ENCODE measurements around the gene CXCL9. TPM values are rescaled to one million over a fixed set of nuclear protein-coding genes. Genes with fewer than 3 reads are reported as not detected.

Gene CXCL9
- total and polyA plus RNA-seq, 3 experiments from 2014 or later: 1.5 to 1.8 TPM; not detected in 1

DNA sequence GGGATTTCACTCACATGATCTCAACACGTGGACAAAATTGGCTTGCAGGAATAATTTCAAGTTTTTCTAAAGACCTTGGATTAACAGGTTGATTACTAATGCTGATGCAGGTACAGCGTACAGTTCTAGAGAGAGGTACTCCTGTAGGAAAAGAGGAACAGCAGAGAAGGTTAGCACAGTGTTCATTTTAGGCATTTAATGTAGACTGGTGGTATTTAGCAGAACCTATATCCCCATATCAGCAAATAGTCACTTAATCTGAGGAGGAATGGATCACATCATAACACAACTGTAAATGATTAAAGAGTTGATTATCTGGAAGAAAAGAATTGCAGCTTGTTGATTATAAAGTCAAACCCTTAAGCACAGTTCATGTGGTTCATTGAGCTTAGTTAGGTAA lies 15.4 kb upstream of the CXCL9 start:
- H3K36me3 Mint-ChIP-seq: peaks cover 0 to 1% (median 0%) of the 10 kb centered on the region in 3 donors
- no peaks in the 10 kb centered on the region for H3K9me3 ChIP-seq (ENCODE audit: low read length)
- H3K4me1 Mint-ChIP-seq: peaks cover 3 to 18% (median 11%) of the 10 kb centered on the region in 3 donors
- H3K4me3 Mint-ChIP-seq: no peak overlapping the region
- POLR2A ChIA-PET: no interaction called here
- H3K9me3 Mint-ChIP-seq: no peaks in the 10 kb centered on the region
- H3K4me3 ChIP-seq (ENCODE audit: low read length): no peak overlapping the region
- H3K27me3 Mint-ChIP-seq: peaks cover 0 to 9% of the 10 kb centered on the region in 2 donors
- no peak for DNase-seq
- peaks cover 6% of the 10 kb centered on the region for H3K4me1 ChIP-seq (ENCODE audit: insufficient read depth, low read length)
- H3K27me3 ChIP-seq (ENCODE audit: insufficient read depth, low read length, poor library complexity, severe bottlenecking): no peaks in the 10 kb centered on the region
- CTCF ChIA-PET: no interaction called here
- no peak overlapping the region for H3K27ac Mint-ChIP-seq
- H3K36me3 ChIP-seq (ENCODE audit: insufficient read depth, low read length): no peaks in the 10 kb centered on the region
- H3K27ac ChIP-seq (ENCODE audit: low read depth, low read length): no peak overlapping the region

DNA sequence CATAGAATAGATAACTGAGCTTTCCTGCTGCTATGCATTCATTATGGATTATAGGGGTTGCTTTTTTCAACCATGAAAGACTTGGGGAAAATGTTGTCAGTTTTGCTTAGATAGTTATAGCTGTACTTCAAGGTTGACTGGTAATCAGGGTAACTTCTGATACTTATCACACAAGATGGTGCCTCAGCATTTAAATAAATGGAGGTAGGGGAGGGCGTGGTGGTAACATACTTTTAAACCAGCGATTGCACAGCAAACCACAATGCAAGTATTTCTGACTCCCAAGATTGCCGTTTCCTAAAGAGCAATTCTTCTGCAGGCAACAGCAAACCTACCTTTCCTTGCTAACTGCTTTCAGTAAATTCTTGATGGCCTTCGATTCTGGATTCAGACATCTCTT lies 14.7 kb upstream of the CXCL9 start:
- ChIA-PET CTCF (no interaction called here), POLR2A (no interaction called here)
- peaks cover 0 to 1% (median 0%) of the 10 kb centered on the region in 3 donors for H3K36me3 Mint-ChIP-seq

DNA sequence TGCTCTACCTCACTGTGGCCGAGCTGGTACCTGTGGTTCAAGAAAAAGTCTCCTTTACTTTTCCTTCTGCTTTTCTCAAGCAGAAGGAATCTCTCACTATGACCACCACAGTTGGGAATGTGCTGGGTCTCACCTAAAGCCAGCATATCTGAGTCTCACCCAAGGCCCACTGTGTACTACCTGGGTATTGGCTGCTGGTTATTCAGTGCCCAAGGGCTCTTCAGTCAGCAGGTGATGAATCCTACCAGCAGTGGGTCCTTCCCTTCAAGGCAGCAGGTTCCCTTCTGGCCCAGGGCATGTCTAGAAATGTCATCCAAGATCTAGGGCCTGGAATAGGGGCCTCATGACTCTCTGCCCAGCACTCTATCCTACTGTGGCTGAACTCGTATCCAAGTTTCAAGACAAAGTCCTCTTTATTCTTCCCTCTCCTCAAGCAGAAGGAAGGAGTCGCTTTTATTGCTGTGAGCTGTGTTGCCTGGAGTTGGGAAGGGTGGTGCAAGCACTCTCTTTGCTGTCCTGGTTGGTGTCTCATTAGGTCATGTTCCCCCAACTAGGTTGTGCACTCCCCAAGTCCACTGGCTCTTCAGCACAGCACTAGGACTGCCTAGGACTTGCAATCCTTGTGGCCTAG lies 9.9 kb upstream of the CXCL9 start:
- Histone ChIP-seq H3K27ac (ENCODE audit: low read depth, low read length) (no peak overlapping the region), H3K36me3 (ENCODE audit: insufficient read depth, low read length) (no peaks in the 10 kb centered on the region), H3K4me3 (ENCODE audit: low read length) (no peak overlapping the region), H3K27me3 (ENCODE audit: insufficient read depth, low read length, poor library complexity, severe bottlenecking) (no peaks in the 10 kb centered on the region), H3K4me1 (ENCODE audit: insufficient read depth, low read length) (no peaks in the 10 kb centered on the region), H3K9me3 (ENCODE audit: low read length) (no peaks in the 10 kb centered on the region)
- POLR2A ChIA-PET: no interaction called here
- H3K4me3 Mint-ChIP-seq: no peak overlapping the region
- no peaks in the 10 kb centered on the region for H3K27me3 Mint-ChIP-seq
- H3K27ac Mint-ChIP-seq: no peak overlapping the region
- CTCF ChIA-PET: no interaction called here
- H3K36me3 Mint-ChIP-seq: no peaks in the 10 kb centered on the region
- no peaks in the 10 kb centered on the region for H3K9me3 Mint-ChIP-seq
- no peak for DNase-seq
- H3K4me1 Mint-ChIP-seq: peaks cover 0 to 6% (median 0%) of the 10 kb centered on the region in 3 donors

More for the DNA sequence above, 14.7 kb upstream of the CXCL9 start:
- no peak overlapping the region for H3K27ac Mint-ChIP-seq
- Histone ChIP-seq H3K9me3 (ENCODE audit: low read length) (no peaks in the 10 kb centered on the region), H3K36me3 (ENCODE audit: insufficient read depth, low read length) (no peaks in the 10 kb centered on the region), H3K27ac (ENCODE audit: low read depth, low read length) (no peak overlapping the region), H3K27me3 (ENCODE audit: insufficient read depth, low read length, poor library complexity, severe bottlenecking) (no peaks in the 10 kb centered on the region), H3K4me3 (ENCODE audit: low read length) (no peak overlapping the region), H3K4me1 (ENCODE audit: insufficient read depth, low read length) (peaks cover 6% of the 10 kb centered on the region)
- H3K4me1 Mint-ChIP-seq: peaks cover 3 to 18% (median 11%) of the 10 kb centered on the region in 3 donors
- H3K4me3 Mint-ChIP-seq: no peak overlapping the region
- DNase-seq: no peak
- H3K27me3 Mint-ChIP-seq: peaks cover 0 to 9% of the 10 kb centered on the region in 2 donors
- no peaks in the 10 kb centered on the region for H3K9me3 Mint-ChIP-seq

DNA sequence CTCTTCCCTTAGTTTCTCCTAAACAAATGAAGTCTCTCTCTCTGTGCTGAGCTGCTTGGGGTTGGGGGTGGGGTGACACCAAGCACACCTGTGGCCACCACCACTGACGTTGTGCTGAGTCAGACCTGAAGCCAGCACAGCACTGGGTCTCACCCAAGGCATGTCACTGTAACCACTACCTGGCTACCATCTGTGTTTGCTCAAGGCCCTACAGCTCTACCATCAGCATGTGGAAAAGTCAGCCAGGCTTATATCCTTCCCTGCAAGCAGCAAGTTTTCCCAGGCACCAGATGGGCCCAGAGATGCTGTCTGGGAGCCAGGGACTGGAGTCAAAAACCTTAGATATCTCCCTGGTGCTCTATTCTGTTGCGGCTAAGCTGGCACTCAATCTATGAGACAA lies 9.1 kb upstream of the CXCL9 start:
- Histone ChIP-seq H3K4me3 (ENCODE audit: low read length) (no peak overlapping the region), H3K9me3 (ENCODE audit: low read length) (no peaks in the 10 kb centered on the region), H3K27me3 (ENCODE audit: insufficient read depth, low read length, poor library complexity, severe bottlenecking) (no peaks in the 10 kb centered on the region), H3K4me1 (ENCODE audit: insufficient read depth, low read length) (no peaks in the 10 kb centered on the region), H3K36me3 (ENCODE audit: insufficient read depth, low read length) (no peaks in the 10 kb centered on the region), H3K27ac (ENCODE audit: low read depth, low read length) (no peak overlapping the region)
- no peak overlapping the region for H3K27ac Mint-ChIP-seq
- ChIA-PET CTCF (interaction anchor here (1.4 kb wide), 1 partner anchor 21 kb away, joined by 4 read pairs; no protein-coding TSS in a partner anchor), POLR2A (no interaction called here)
- no peaks in the 10 kb centered on the region for H3K36me3 Mint-ChIP-seq
- H3K9me3 Mint-ChIP-seq: no peaks in the 10 kb centered on the region
- H3K27me3 Mint-ChIP-seq: no peaks in the 10 kb centered on the region
- H3K4me3 Mint-ChIP-seq: no peak overlapping the region
- DNase-seq: no peak
- no peaks in the 10 kb centered on the region for H3K4me1 Mint-ChIP-seq

DNA sequence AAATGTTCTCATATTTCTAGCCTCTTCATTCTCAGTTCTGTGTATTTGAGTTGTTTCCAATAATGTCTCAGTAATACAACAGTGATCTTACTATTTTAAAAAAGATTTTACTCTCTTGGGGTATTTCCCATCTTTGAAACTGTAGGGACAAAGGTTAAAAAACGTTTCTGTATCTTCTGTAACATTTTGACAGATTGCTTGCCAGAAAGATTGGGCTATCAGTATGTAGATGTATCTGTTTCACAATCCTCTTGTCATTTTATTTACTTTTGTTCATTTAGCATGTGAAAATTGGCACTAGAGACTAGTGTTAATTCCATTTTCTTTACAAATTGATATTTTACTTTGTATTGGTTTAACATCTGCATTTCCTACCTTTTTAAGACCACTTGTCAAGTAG lies 6.2 kb upstream of the CXCL9 start:
- Mint-ChIP-seq H3K36me3 (no peaks in the 10 kb centered on the region), H3K4me3 (no peak overlapping the region), H3K4me1 (no peaks in the 10 kb centered on the region), H3K9me3 (no peaks in the 10 kb centered on the region), H3K27ac (no peak overlapping the region), H3K27me3 (no peaks in the 10 kb centered on the region)
- Histone ChIP-seq H3K27ac (ENCODE audit: low read depth, low read length) (no peak overlapping the region), H3K36me3 (ENCODE audit: insufficient read depth, low read length) (no peaks in the 10 kb centered on the region), H3K9me3 (ENCODE audit: low read length) (no peaks in the 10 kb centered on the region), H3K4me1 (ENCODE audit: insufficient read depth, low read length) (no peaks in the 10 kb centered on the region), H3K27me3 (ENCODE audit: insufficient read depth, low read length, poor library complexity, severe bottlenecking) (no peaks in the 10 kb centered on the region), H3K4me3 (ENCODE audit: low read length) (no peak overlapping the region)
- DNase-seq: no peak
- POLR2A ChIA-PET: no interaction called here
- CTCF ChIA-PET: no interaction called here

DNA sequence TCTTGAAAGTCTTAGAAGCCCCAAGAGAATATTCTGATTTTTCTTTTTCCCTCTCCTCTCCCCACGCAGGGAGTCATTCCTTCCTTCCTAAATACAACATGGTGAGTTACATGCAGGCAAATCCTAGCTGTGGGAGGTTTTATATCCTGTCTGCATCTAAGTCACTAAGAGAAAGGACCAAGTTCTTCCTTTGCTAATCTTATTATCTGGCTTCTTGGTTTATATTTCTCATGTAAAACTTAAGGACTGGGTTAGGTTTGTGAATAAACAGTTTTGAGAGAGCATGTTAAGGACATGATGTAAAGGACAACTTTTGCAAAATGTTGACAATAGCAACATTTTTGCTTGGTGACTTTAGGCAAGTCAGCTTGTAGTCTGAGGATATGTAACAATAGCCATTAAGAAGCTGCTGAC lies 5.1 kb upstream of the CXCL9 start:
- no peak for DNase-seq
- Histone ChIP-seq H3K36me3 (ENCODE audit: insufficient read depth, low read length) (no peaks in the 10 kb centered on the region), H3K27ac (ENCODE audit: low read depth, low read length) (no peak overlapping the region), H3K4me1 (ENCODE audit: insufficient read depth, low read length) (no peaks in the 10 kb centered on the region), H3K4me3 (ENCODE audit: low read length) (no peak overlapping the region), H3K9me3 (ENCODE audit: low read length) (no peaks in the 10 kb centered on the region), H3K27me3 (ENCODE audit: insufficient read depth, low read length, poor library complexity, severe bottlenecking) (no peaks in the 10 kb centered on the region)
- peaks cover 0 to 1% of the 10 kb centered on the region in 2 donors for H3K27me3 Mint-ChIP-seq
- H3K36me3 Mint-ChIP-seq: no peaks in the 10 kb centered on the region
- no peak overlapping the region for H3K4me3 Mint-ChIP-seq
- H3K27ac Mint-ChIP-seq: peak overlapping the region in 1 of 8 donors; percentile 7
- no peaks in the 10 kb centered on the region for H3K9me3 Mint-ChIP-seq
- POLR2A ChIA-PET: no interaction called here
- CTCF ChIA-PET: no interaction called here
- H3K4me1 Mint-ChIP-seq: no peaks in the 10 kb centered on the region

DNA sequence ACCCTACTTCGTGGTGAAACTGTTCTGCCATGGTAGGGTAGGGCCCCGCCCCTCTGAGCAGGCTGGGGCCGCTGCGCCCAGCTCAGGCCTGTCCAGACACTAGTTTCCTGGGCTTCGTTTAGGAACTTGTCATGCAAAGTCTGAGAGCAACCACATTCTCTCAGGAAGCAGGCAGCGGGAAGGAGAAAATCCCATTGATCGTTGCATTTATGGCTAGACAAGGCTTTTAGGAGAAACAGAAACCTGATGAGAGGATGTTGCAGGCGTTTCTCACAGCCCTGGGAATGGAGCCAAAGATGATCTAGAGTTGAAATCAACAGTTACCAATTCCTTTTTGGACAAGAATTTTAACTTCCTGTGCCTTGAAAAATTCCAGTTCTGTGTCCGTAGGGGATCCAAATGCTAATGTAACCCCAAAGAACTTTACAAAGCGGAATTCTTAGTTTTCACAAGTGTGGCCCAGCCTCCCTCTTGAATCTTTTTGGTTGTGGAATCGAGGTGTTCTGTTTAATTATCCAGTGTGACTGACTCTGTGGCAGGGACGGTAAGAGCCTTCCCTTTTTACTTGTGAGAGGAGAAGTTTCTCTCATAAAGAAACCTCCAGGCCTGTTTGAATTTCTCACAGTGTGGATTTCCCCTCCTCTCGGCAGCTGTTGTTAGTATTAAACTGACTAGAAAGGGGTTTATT lies 4.5 kb upstream of the CXCL9 start:
- Histone ChIP-seq H3K27ac (ENCODE audit: low read depth, low read length) (no peak overlapping the region), H3K9me3 (ENCODE audit: low read length) (no peaks in the 10 kb centered on the region), H3K36me3 (ENCODE audit: insufficient read depth, low read length) (no peaks in the 10 kb centered on the region), H3K27me3 (ENCODE audit: insufficient read depth, low read length, poor library complexity, severe bottlenecking) (no peaks in the 10 kb centered on the region), H3K4me1 (ENCODE audit: insufficient read depth, low read length) (no peaks in the 10 kb centered on the region), H3K4me3 (ENCODE audit: low read length) (no peak overlapping the region)
- no peak for DNase-seq
- Mint-ChIP-seq H3K27me3 (peaks cover 1 to 4% of the 10 kb centered on the region in 2 donors), H3K27ac (no peak overlapping the region), H3K4me1 (no peaks in the 10 kb centered on the region), H3K36me3 (no peaks in the 10 kb centered on the region), H3K4me3 (no peak overlapping the region), H3K9me3 (no peaks in the 10 kb centered on the region)
- POLR2A ChIA-PET: no interaction called here
- CTCF ChIA-PET: no interaction called here

DNA sequence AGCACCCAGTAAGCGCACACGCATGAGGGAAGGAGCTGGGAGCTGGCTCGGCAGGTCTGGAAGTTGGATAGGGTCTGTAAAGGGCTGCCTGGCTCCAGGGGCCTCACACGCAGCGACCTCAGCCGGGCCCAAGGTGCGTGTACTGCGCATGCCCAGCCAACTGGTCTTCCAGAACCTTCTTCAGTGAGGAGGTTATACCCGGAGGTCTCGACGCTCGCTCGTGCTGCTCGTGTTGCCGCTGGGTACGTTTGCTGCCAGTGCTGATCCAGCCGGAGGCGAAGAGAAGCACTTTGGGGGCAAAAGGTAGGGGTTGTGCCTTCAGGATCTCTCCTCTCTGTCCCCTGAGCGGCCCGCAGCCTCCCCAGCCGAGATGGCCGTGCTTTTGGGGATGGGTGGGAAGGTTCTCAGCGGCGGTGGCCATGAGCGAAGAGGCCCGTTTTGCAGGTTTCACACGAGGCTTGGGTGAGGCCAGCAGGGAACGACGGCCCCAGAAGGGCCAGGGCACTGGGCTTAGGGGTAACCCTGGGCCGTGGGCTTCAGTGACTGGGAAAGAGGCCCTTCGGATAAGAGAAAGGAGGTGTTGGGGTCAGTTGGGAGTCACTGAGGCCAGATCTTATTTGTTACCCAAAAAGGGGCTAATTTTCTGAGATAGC lies 3.8 kb upstream of the CXCL9 start:
- H3K9me3 Mint-ChIP-seq: no peaks in the 10 kb centered on the region
- DNase-seq: no peak
- H3K27ac Mint-ChIP-seq: no peak overlapping the region
- H3K4me1 ChIP-seq (ENCODE audit: insufficient read depth, low read length): no peaks in the 10 kb centered on the region
- no peaks in the 10 kb centered on the region for H3K36me3 Mint-ChIP-seq
- POLR2A ChIA-PET: no interaction called here
- H3K4me3 Mint-ChIP-seq: no peak overlapping the region
- H3K27me3 Mint-ChIP-seq: peaks cover 1 to 4% of the 10 kb centered on the region in 2 donors
- H3K4me1 Mint-ChIP-seq: no peaks in the 10 kb centered on the region
- H3K9me3 ChIP-seq (ENCODE audit: low read length): no peaks in the 10 kb centered on the region
- H3K27ac ChIP-seq (ENCODE audit: low read depth, low read length): no peak overlapping the region
- no peak overlapping the region for H3K4me3 ChIP-seq (ENCODE audit: low read length)
- no peaks in the 10 kb centered on the region for H3K27me3 ChIP-seq (ENCODE audit: insufficient read depth, low read length, poor library complexity, severe bottlenecking)
- H3K36me3 ChIP-seq (ENCODE audit: insufficient read depth, low read length): no peaks in the 10 kb centered on the region
- CTCF ChIA-PET: no interaction called here
